Mesenchymal stem cell (in vitro differentiated cells and primary cell): ENCODE data around the gene GADD45G.
A peak's percentile ranks its signal among the peaks of the same experiment; 100 is the strongest.

Source experiments
- DNase-seq: peaks from one replicate; pipeline ENCODE4 v3.0.0-alpha.2; 2013
- H2AFZ ChIP-seq: one replicate; pipeline ENCODE4 v1.6.1; 2013; ENCODE audit warnings: low read depth, mild to moderate bottlenecking, control low read depth, inconsistent platforms, low read length, moderate library complexity
- H2AK5ac ChIP-seq: 2 replicates; pipeline ENCODE4 v1.6.1; 2013; ENCODE audit warnings: low read length, moderate library complexity, mild to moderate bottlenecking, inconsistent platforms; ENCODE audit not compliant: severe bottlenecking
- H2BK120ac ChIP-seq: one replicate; pipeline ENCODE4 v1.6.1; 2013; ENCODE audit warnings: low read depth, mild to moderate bottlenecking, inconsistent platforms, low read length, moderate library complexity
- H2BK12ac ChIP-seq, 2 experiments: one replicate each; pipeline ENCODE4 v1.6.1; 2013; ENCODE audit warnings: inconsistent platforms in 2 of 2, low read length in 2 of 2, mild to moderate bottlenecking in 2 of 2, moderate library complexity in 2 of 2, control low read depth in 1 of 2
- H2BK15ac ChIP-seq: one replicate; pipeline ENCODE4 v1.6.1; 2013; ENCODE audit warnings: mild to moderate bottlenecking, low read depth, inconsistent platforms; ENCODE audit not compliant: poor library complexity, severe bottlenecking
- H2BK5ac ChIP-seq: 2 replicates; pipeline ENCODE4 v1.6.1; 2013; ENCODE audit warnings: low read depth, mild to moderate bottlenecking, low read length, control low read depth, inconsistent platforms; ENCODE audit not compliant: poor library complexity, severe bottlenecking
- H3K14ac ChIP-seq, 2 experiments: one replicate each; pipeline ENCODE4 v1.6.1; 2013; ENCODE audit warnings: inconsistent platforms in 2 of 2, low read length in 2 of 2, control low read depth in 1 of 2, mild to moderate bottlenecking in 1 of 2, moderate library complexity in 1 of 2
- H3K18ac ChIP-seq, 2 experiments: one replicate each; pipeline ENCODE4 v1.6.1; 2013; ENCODE audit warnings: inconsistent platforms in 2 of 2, low read length in 2 of 2, control low read depth in 1 of 2, low read depth in 1 of 2, mild to moderate bottlenecking in 1 of 2
- H3K23ac ChIP-seq, 2 experiments: one replicate each; pipeline ENCODE4 v1.6.1; 2013; ENCODE audit warnings: inconsistent platforms in 2 of 2, low read length in 2 of 2, mild to moderate bottlenecking in 2 of 2, moderate library complexity in 2 of 2, control low read depth in 1 of 2
- H3K27ac ChIP-seq: 2 replicates; pipeline ENCODE4 v1.5.1; 2013; ENCODE audit warnings: mild to moderate bottlenecking, moderate library complexity, low read length, control low read depth, inconsistent platforms; ENCODE audit not compliant: poor library complexity, severe bottlenecking
- H3K27me3 ChIP-seq, 2 experiments: 2 replicates each; pipeline versions ENCODE4 v1.6.1 to v1.7.0; 2013; ENCODE audit warnings: low read length in 2 of 2, mild to moderate bottlenecking in 2 of 2, moderate library complexity in 2 of 2, control low read depth in 1 of 2, inconsistent platforms in 1 of 2; ENCODE audit not compliant: control insufficient read depth in 1 of 2, insufficient read depth in 1 of 2
- H3K36me3 ChIP-seq, 2 experiments: 2 replicates each; pipeline versions ENCODE4 v1.6.1 to v1.7.0; 2013; ENCODE audit warnings: low read length in 2 of 2, control low read depth in 1 of 2, inconsistent platforms in 1 of 2, low read depth in 1 of 2, mild to moderate bottlenecking in 1 of 2; ENCODE audit not compliant: insufficient read depth in 2 of 2, control insufficient read depth in 1 of 2
- H3K4ac ChIP-seq, 2 experiments: one replicate each; pipeline ENCODE4 v1.6.1; 2013; ENCODE audit warnings: inconsistent platforms in 2 of 2, low read length in 2 of 2, mild to moderate bottlenecking in 2 of 2, moderate library complexity in 2 of 2, control low read depth in 1 of 2, low read depth in 1 of 2
- H3K4me1 ChIP-seq: 2 replicates; pipeline ENCODE4 v1.6.1; 2013; ENCODE audit warnings: low read depth, low read length, control low read depth; ENCODE audit not compliant: control insufficient read depth, insufficient read depth
- H3K4me2 ChIP-seq: 2 replicates; pipeline ENCODE4 v1.6.1; 2013; ENCODE audit warnings: low read length, mild to moderate bottlenecking, inconsistent platforms; ENCODE audit not compliant: poor library complexity, severe bottlenecking
- H3K4me3 ChIP-seq, 2 experiments: 2 replicates each; pipeline versions ENCODE4 v1.5.1 to v1.7.0; 2013; ENCODE audit warnings: low read length in 2 of 2, mild to moderate bottlenecking in 2 of 2, control low read depth in 1 of 2, low read depth in 1 of 2; ENCODE audit not compliant: insufficient read depth in 1 of 2
- H3K79me1 ChIP-seq: replicated peaks from 2 replicates; pipeline ENCODE4 v1.6.1; 2013; ENCODE audit warnings: mild to moderate bottlenecking, control low read depth, low read length, inconsistent platforms; ENCODE audit not compliant: poor library complexity, severe bottlenecking
- H3K9ac ChIP-seq: 2 replicates; pipeline ENCODE4 v1.7.0; 2013; ENCODE audit warnings: mild to moderate bottlenecking, low read length, moderate library complexity
- H3K9me3 ChIP-seq: 2 replicates; pipeline ENCODE4 v1.7.0; 2013; ENCODE audit warnings: mild to moderate bottlenecking, low read length; ENCODE audit not compliant: control insufficient read depth
- H4K8ac ChIP-seq: one replicate; pipeline ENCODE4 v1.6.1; 2013; ENCODE audit warnings: inconsistent platforms, mild to moderate bottlenecking, low read length, moderate library complexity
- H4K91ac ChIP-seq: one replicate; pipeline ENCODE4 v1.6.1; 2013; ENCODE audit warnings: mild to moderate bottlenecking, low read length, inconsistent platforms
- WGBS: methylation state at CpG from one replicate; pipeline ENCODE4 v1.1.7; 2013; ENCODE audit warnings: mixed read lengths; 5-methylcytosine and 5-hydroxymethylcytosine counted together

The GADD45G gene

DNA sequence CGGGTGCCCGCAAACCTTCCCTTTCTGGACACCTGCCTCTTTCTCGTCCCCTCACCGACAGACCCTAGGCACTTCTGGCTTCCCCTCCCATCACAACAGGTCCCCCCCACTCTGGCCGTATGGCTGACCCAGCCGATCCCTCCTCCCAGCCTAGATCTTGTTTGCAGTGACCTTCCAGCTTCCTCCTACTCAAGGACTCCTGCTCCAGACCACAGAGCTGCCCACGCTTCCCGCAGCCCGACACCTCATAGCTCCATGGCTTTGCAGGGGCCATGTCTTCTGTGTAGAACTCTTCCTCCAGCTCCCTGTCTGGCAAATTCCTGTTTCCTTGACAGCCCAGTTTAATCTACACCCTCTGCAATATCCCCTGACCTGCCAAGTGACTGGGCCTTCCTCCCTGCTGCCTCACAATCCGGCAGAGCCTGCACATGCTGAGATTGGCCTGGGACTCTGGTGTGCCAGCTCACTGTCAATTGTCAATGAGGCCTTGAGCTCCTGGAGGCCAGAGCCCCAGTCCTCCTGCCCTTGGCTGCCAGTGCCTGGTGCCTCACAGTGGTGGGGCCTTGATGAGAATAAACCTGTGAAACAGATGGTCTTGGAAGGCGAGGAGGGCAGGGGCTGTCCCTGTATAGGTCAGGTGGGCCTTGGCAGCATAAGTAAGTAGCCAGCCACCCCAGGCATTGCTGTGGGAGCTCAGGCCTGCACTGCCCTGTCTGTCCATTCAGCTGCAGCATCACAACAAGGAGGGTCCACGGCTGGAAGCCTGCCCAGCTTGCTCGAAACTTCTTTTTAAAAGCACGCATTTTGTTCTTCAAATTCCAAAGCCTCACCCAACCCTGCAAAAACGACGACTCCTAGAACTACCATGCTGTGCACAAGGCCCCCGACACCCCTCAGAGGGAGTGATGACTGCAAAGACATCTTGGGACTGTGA lies 50.5 kb downstream of the GADD45G start:
- Histone ChIP-seq H3K23ac (no peak overlapping the region), H3K27me3 (peaks cover 21 to 72% of the 10 kb centered on the region in 2 experiments), H3K9ac (no peak overlapping the region), H4K8ac (no peak overlapping the region), H3K4me1 (peaks cover 14% of the 10 kb centered on the region), H3K79me1 (no peaks in the 10 kb centered on the region), H2BK120ac (no peak overlapping the region), H3K36me3 (no peaks in the 10 kb centered on the region), H2BK15ac (no peak overlapping the region), H3K18ac (no peak overlapping the region), H3K4me2 (peak overlapping the region; percentile 49), H3K4ac (no peak overlapping the region), H3K14ac (peak overlapping the region in 1 of 2 experiments; percentile 81), H2BK5ac (no peak overlapping the region), H3K4me3 (peak overlapping the region in 1 of 2 experiments; percentile 5), H3K9me3 (no peaks in the 10 kb centered on the region), H2AFZ (no peak overlapping the region), H2AK5ac (no peak overlapping the region), H2BK12ac (no peak overlapping the region), H4K91ac (no peak overlapping the region), H3K27ac (no peak overlapping the region)
- DNase-seq: no peak
- WGBS: 92% methylated on average over 17 of the region's 17 CpGs
